ENCODE results near the gene PLGRKT.

PLGRKT gene

DNA sequence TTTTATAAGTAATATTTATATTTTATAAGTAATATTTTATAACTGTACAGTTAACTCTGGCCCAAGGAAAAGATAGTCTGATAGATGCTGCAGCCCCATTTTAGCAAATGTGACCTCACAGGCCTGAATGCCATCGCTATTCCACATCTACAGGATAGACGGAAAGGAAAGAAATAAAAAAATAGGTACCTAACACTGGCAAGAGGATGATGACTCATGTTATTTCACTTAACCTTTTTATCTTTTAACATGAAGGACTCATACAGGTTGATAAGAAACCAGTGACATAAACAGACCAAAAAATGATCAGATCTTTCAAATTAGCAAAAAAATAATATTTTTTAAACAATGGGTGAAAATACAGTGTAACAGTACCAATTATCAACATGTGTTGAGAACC is 15.3 kb upstream of the PLGRKT start:
- TF ChIP-seq, protein P1, sequence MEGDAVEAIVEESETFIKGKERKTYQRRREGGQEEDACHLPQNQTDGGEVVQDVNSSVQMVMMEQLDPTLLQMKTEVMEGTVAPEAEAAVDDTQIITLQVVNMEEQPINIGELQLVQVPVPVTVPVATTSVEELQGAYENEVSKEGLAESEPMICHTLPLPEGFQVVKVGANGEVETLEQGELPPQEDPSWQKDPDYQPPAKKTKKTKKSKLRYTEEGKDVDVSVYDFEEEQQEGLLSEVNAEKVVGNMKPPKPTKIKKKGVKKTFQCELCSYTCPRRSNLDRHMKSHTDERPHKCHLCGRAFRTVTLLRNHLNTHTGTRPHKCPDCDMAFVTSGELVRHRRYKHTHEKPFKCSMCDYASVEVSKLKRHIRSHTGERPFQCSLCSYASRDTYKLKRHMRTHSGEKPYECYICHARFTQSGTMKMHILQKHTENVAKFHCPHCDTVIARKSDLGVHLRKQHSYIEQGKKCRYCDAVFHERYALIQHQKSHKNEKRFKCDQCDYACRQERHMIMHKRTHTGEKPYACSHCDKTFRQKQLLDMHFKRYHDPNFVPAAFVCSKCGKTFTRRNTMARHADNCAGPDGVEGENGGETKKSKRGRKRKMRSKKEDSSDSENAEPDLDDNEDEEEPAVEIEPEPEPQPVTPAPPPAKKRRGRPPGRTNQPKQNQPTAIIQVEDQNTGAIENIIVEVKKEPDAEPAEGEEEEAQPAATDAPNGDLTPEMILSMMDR (IDR thresholded peaks at IDR 0.05; ENCODE audit: low read depth, low read length), result no peak
- no peak for DNase-seq (ENCODE audit: low read depth in 2 of 2)
- no peak overlapping the region for H3K4me3 ChIP-seq (replicated peaks in 1 of 2; ENCODE audit: low read depth in 2 of 2, low read length in 2 of 2)

GRCh38 chr9:5452286-5452609 is 14.5 kb upstream of the PLGRKT start:
- peak overlapping the region in 1 of 2 donors; percentile 3 for H3K4me3 ChIP-seq (replicated peaks in 1 of 2; ENCODE audit: low read depth in 2 of 2, low read length in 2 of 2)
- TF ChIP-seq, protein P1 (IDR thresholded peaks at IDR 0.05; ENCODE audit: low read depth, low read length), result no peak
- DNase-seq (ENCODE audit: low read depth in 2 of 2), result no peak

- TF ChIP-seq, protein P1 (IDR thresholded peaks at IDR 0.05; ENCODE audit: low read depth, low read length), result peak; percentile 77
- peak; percentile 90 to 94 for DNase-seq (ENCODE audit: low read depth in 2 of 2)
- H3K4me3 ChIP-seq (replicated peaks in 1 of 2; ENCODE audit: low read depth in 2 of 2, low read length in 2 of 2), result peak within 1 kb of the TSS; percentile 65 to 66
Observed at GRCh38 chr9:5450359-5451091, 12.8 kb upstream of the PLGRKT start, which contains the start of gene CD274. Gene CD274, plus strand, starts transcription at chr9:5450542. Its CDS starts 5,572 bp downstream, at chr9:5456114.

DNA sequence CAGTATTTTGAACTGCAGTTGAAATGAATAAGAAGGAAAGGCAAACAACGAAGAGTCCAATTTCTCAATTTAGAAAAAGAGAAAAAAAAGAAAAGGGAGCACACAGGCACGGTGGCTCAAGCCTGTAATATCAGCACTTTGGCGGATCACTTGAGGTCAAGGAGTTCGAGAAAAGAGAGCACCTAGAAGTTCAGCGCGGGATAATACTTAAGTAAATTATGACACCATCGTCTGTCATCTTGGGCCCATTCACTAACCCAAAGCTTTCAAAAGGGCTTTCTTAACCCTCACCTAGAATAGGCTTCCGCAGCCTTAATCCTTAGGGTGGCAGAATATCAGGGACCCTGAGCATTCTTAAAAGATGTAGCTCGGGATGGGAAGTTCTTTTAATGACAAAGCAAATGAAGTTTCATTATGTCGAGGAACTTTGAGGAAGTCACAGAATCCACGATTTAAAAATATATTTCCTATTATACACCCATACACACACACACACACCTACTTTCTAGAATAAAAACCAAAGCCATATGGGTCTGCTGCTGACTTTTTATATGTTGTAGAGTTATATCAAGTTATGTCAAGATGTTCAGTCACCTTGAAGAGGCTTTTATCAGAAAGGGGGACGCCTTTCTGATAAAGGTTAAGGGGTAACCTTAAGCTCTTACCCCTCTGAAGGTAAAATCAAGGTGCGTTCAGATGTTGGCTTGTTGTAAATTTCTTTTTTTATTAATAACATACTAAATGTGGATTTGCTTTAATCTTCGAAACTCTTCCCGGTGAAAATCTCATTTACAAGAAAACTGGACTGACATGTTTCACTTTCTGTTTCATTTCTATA is 12.0 kb upstream of the PLGRKT start:
- TF ChIP-seq, protein P1 (IDR thresholded peaks at IDR 0.05; ENCODE audit: low read depth, low read length), result no peak
- no peak for DNase-seq (ENCODE audit: low read depth in 2 of 2)
- H3K4me3 ChIP-seq (replicated peaks in 1 of 2; ENCODE audit: low read depth in 2 of 2, low read length in 2 of 2), result peak overlapping the region; percentile 65 to 66

GRCh38 chr9:5448461-5449435 is 11.0 kb upstream of the PLGRKT start:
- DNase-seq (ENCODE audit: low read depth in 2 of 2), result no peak
- no peak overlapping the region for H3K4me3 ChIP-seq (replicated peaks in 1 of 2; ENCODE audit: low read depth in 2 of 2, low read length in 2 of 2)
- TF ChIP-seq, protein P1 (IDR thresholded peaks at IDR 0.05; ENCODE audit: low read depth, low read length), result no peak

GRCh38 chr9:5448016-5448415 is 10.3 kb upstream of the PLGRKT start:
- no peak for DNase-seq (ENCODE audit: low read depth in 2 of 2)
- TF ChIP-seq, protein P1 (IDR thresholded peaks at IDR 0.05; ENCODE audit: low read depth, low read length), result no peak
- no peak overlapping the region for H3K4me3 ChIP-seq (replicated peaks in 1 of 2; ENCODE audit: low read depth in 2 of 2, low read length in 2 of 2)
